Activated CD4-positive, alpha-beta T cell treated with anti-CD3 and anti-CD28 coated beads, Interleukin-2, amount 50 U/mL, for 4 hours (primary cell): Measurements from ENCODE around the gene CRYL1.

Experiments used
- DNase-seq, 2 experiments: peaks; one replicate each; pipeline ENCODE4 v3.0.0-alpha.2; 2020

Gene CRYL1

GRCh38 chr13:20491926-20492435, 33.7 kb downstream of the CRYL1 start:
- no peak for DNase-seq

DNA sequence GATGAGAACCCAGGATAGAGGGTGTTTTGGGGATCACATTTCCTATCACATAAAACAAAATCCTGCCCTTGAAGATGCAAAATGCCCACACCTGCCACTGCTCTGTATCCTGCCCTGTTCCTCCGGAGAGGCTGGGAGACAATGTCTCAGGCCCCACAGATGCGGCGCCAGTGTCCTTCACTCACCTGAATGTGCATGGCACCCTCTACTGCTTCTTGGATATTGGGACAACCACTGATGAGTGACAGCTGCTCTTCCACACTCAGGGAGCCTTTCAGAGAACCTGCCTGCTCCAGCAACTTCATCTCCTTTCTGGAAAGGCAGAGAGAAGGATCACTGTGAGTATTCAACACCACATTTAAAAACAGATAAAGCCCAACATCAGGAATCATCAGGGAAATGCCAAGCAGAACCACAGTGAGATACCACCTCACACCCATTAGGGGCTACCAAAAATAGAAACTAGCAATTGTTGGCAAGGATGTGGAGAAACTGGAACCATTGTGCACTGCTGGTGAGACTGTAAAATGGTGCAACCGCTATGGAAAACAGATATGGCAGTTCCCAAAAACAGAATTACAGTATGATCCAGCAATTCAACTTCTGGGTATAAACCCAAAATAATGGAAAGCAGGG, 36.4 kb downstream of the CRYL1 start:
- DNase-seq: no peak

- no peak for DNase-seq
Measured at GRCh38 chr13:20487927-20488326, 37.7 kb downstream of the CRYL1 start.

GRCh38 chr13:20482787-20483186, 42.9 kb downstream of the CRYL1 start:
- no peak for DNase-seq

GRCh38 chr13:20482275-20482761, 43.3 kb downstream of the CRYL1 start:
- DNase-seq: no peak

DNA sequence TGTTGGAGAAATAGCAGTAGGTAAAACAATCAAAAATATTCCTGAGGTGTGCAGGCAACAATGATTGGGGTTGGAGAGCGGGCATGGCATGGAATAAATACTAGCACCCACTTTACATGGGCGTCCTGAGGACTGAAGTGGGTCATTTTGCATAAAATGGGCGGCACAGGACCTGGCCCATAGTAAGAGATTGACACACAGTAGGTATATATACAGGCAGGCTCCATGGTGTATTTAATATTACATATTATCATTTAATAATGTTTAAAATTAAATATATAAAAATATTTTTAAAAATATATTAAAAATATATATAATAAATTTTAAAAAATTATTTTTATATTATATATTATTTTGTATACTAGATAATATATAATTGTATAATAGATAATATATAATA, 48.3 kb downstream of the CRYL1 start:
- no peak for DNase-seq

DNA sequence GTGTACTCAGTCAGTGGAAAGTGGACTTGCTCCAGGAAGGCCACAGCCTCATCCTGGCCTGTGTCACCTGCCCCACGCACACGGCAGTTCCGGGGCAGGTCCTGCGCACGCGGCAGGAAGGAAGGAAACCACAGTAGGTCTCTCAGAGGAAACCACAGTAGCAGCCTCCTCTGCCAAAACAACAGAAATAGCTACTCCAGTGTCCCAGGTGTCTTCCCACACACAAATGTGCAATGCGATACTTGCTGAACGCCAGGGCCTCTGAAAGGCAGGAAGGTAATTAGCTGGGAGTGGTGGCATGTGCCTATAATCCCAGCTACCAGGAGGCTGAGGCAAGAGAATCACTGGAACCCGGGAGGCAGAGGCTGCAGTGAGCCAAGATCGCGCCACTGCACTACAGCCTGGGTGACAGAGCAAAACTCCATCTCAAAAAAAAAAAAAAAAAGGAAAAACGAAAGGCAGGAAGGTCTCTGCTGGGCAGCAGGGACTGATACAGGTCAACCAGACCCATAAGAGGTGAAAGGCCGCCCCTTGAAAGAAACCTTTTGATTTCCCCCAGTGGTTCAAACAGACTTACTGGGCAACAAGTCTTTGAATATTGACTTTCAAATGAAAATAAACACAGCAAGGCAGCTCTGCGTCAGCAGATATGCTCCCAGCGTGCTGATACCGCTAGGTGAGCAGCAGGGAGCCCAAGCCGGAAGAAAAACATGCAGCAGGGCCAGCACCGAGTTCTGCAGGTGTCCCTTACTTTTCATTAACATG, 49.5 kb downstream of the CRYL1 start:
- peak; percentile 33 to 35 for DNase-seq

GRCh38 chr13:20474515-20474914, 51.1 kb downstream of the CRYL1 start:
- no peak for DNase-seq

DNA sequence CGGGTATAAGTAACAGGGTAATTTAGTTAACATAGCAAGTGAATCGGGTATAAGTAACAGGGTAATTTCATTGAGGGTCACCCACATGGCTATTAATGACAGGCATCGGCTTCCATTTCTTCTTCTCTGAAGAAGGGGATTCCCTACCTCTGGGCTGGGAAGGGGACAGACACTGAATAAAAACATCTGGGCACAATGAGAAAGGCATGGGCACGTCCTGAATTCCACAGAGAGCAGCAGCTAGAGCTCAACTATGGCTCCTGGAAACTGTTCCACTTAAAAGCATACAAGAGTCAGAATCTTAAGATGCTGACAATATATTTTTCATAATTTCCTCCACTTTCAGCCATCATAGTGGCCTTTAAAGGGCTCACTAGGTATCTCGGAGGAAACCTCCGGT, 51.8 kb downstream of the CRYL1 start:
- no peak for DNase-seq

DNA sequence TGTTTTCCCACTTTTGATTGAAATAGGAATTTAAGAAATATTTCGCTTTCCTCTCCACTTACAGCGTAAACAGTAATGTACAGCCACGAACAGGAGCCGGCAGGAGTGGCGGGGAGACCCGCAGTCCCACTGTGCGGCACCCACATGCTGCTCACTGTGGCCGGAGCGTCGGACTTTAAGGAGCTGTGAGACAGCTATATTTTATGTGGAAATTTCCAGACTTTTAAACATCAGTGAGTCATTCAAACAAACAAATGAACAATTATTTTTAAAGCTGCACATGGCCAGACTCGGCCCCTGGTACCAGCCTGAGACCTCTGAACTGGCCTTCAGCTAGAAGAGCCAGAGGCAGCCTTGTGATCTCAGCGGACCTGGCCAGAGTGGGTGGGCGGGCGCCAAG, 52.5 kb downstream of the CRYL1 start:
- no peak for DNase-seq

GRCh38 chr13:20472531-20472930, 53.1 kb downstream of the CRYL1 start:
- no peak for DNase-seq

GRCh38 chr13:20470136-20470535, 55.5 kb downstream of the CRYL1 start:
- no peak for DNase-seq

GRCh38 chr13:20466371-20466770, 59.3 kb downstream of the CRYL1 start:
- DNase-seq: no peak

GRCh38 chr13:20465218-20465879, 60.3 kb downstream of the CRYL1 start:
- no peak for DNase-seq

DNA sequence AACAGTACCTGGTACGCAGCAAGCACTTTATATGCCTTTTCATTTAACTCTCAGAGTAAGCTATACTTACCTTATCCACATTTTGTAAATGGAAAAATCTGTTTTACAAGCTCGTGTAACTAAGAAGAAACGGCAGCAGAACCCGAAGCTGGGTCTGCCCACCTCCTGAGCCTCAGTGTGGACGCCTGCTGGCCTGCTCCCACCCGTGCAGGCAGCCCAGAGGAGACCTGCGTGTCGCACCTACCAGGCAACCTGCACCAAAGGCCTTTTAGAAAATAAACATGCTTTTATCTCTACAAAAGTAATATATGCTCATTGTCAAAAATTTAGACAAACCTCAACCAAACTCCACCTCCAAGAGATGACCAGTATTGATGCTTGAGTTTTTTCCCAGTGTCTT, 62.7 kb downstream of the CRYL1 start:
- no peak for DNase-seq

DNA sequence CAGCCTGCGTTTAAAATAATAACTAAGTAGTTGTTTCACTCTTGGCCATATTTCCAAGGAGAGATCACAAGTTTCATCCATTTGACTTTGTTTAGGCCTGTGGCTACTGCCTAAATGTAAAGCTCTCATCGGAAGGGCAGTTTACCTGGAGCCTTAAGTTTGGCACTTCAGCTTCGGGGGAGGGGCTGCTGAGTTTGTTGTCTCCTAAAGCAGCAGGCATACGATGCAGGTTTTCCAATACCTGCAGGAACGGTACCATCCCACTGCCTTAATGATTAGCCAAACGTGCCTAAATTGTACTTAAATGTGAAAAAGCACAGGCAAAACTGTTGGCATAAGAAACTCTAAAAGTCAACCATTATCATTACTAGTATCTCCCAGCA, 63.1 kb downstream of the CRYL1 start:
- no peak for DNase-seq

GRCh38 chr13:20461860-20462532, 63.7 kb downstream of the CRYL1 start:
- DNase-seq: no peak

- peak in 1 of 2 experiments; percentile 13 for DNase-seq
Measured at GRCh38 chr13:20461481-20461859, 64.2 kb downstream of the CRYL1 start.

DNA sequence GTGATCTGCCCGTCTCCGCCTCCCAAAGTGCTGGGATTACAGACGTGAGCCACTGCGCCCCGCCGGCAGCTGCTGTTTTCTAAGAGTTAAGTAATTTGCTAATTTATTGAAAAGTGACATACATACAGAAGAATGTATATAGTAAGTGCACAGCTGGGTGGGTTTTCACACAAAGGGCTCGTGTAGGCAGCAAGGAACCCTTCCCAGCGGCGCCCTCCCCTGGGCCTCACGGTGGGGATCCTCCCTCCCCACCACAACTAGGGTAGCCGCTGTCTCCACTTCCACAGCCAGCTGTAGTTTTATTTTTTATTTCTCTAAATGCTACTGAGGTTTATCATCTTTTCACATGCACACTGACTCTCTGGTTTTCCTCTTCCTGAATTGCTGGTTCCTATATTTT, 64.9 kb downstream of the CRYL1 start:
- DNase-seq: no peak

DNA sequence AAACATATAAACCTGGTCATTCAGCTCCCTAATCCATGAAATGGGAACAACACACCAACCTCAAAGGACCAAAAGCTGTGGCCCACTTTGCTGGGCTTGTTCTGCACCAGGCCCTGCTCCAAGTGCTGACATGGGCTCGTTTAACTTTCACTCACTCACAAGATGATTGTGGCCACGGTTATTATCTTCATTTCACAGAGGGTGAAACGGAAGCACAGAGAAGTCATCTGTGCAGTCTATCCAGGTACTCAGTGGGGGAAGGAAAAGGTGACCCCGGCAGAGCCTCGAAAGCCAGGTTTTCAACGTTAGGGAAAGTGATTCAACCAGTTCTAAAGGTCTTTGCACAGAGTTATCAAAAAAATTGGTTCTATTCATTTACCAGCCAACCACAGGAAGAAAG, 68.0 kb downstream of the CRYL1 start:
- DNase-seq: no peak

DNA sequence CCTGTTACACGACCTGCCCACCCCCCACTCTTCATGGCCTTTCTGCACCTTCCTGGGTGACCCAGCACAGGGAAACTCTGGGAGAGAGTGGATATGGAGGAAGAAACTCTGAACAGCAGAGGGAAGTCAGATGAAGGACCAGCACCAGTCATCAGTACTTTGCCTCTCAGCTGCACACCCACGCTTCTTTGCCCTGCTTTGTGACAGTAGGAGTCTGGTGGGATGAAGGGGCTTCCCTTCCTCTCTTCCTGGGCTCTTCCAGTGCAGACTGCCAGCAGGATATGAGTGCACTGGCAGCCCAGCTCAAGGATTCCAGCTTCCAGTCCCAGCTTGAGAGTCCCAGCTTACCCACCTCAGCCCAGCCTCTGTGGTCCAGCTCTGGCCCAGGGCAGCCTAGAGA, 68.9 kb downstream of the CRYL1 start:
- DNase-seq: no peak

DNA sequence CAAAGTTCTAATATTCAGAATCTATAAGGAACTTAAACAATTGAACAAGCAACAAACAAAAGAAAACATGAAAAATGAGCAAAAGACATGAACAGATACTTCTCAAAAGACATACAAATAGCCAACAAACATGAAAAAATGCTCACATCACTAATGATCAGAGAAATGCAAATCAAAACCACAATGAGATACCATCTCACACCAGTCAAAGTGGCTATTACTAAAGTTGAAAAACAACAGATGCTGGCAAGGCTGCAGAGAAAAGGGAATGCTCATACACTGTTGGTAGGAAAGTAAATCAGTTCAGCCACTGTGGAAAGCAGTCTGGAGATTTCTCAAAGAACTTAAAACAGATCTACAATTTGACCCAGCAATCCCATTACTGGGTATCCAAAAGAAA, 74.3 kb downstream of the CRYL1 start:
- DNase-seq: no peak

GRCh38 chr13:20448470-20448869, 77.2 kb downstream of the CRYL1 start:
- no peak for DNase-seq
